ENCODE results near the gene METAP2.

- TF ChIP-seq TARDBP (IDR thresholded peaks at IDR 0.05) (no peak), FOXM1 (IDR thresholded peaks at IDR 0.05; ENCODE audit: borderline replicate concordance) (no peak), SUZ12 (IDR thresholded peaks at IDR 0.05) (no peak), ARNT (IDR thresholded peaks at IDR 0.05) (no peak), NFRKB (IDR thresholded peaks at IDR 0.05) (no peak), BHLHE40 (IDR thresholded peaks at IDR 0.05; ENCODE audit: borderline replicate concordance) (no peak), SP1 (IDR thresholded peaks at IDR 0.05) (no peak), CTBP1 (IDR thresholded peaks at IDR 0.05; ENCODE audit: borderline replicate concordance) (no peak)
Observed at GRCh38 chr12:95553197-95553943, 79.4 kb downstream of the METAP2 start.
